Measurements from ENCODE around the gene PPL. TPM values are rescaled to one million over a fixed set of nuclear protein-coding genes. Genes with fewer than 3 reads are reported as not detected.
A peak's percentile ranks its signal among the peaks of the same experiment; 100 is the strongest.

Gene PPL
- total and polyA plus RNA-seq, 2 of the 13 experiments (the other 11 are each of a cell fraction or from before 2014, with no cell fraction given), result 5.7 to 6.6 TPM

DNA sequence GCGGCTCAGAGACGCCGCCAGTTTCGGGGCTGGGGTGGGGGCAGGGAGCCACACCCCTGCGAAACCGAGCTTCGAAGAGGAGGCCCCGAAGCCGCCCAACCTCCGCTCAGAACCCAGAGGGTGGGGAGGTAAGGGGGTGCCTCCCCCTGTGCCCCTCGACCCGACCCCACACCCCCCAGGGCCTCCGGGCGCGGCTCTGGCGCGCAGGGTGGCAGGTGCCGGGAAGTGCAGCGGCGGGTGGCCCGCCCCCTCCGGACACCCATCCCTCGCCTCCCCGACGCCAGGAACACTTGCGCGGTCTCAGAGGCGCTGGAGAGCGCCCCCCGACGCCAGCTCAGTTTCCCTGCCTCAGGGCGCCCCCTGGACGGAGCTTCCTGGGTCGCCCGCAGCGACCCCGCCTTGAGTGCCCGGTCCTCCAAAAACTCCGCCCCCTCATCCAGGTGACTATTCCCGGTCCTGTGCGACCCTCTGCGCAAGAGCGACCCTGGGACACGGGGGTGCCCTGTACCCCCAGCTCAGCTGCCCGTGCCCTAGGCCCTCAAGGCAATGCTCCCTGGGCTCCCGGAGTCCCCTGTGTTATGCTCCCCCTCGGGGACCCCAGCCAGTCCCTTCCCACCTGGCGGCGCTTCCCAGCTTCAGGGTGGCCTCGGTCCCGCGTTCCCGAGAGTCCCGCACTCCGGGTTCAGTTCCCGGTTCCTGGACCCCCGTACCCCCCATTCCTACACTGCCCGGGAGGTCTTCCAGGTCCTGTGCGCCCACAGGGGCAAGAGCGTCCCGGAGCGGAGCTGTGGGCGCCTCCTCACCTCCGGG, 562 bp downstream of the PPL start (continued):
- TF ChIP-seq, protein P1, sequence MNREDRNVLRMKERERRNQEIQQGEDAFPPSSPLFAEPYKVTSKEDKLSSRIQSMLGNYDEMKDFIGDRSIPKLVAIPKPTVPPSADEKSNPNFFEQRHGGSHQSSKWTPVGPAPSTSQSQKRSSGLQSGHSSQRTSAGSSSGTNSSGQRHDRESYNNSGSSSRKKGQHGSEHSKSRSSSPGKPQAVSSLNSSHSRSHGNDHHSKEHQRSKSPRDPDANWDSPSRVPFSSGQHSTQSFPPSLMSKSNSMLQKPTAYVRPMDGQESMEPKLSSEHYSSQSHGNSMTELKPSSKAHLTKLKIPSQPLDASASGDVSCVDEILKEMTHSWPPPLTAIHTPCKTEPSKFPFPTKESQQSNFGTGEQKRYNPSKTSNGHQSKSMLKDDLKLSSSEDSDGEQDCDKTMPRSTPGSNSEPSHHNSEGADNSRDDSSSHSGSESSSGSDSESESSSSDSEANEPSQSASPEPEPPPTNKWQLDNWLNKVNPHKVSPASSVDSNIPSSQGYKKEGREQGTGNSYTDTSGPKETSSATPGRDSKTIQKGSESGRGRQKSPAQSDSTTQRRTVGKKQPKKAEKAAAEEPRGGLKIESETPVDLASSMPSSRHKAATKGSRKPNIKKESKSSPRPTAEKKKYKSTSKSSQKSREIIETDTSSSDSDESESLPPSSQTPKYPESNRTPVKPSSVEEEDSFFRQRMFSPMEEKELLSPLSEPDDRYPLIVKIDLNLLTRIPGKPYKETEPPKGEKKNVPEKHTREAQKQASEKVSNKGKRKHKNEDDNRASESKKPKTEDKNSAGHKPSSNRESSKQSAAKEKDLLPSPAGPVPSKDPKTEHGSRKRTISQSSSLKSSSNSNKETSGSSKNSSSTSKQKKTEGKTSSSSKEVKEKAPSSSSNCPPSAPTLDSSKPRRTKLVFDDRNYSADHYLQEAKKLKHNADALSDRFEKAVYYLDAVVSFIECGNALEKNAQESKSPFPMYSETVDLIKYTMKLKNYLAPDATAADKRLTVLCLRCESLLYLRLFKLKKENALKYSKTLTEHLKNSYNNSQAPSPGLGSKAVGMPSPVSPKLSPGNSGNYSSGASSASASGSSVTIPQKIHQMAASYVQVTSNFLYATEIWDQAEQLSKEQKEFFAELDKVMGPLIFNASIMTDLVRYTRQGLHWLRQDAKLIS (CRISPR knock-in tag; IDR thresholded peaks at IDR 0.05), result no peak
- TF ChIP-seq ZNF160 (CRISPR knock-in tag; IDR thresholded peaks at IDR 0.05) (no peak), ATRX (CRISPR knock-in tag; IDR thresholded peaks at IDR 0.05; ENCODE audit: borderline replicate concordance) (no peak), ZSCAN30 (CRISPR knock-in tag; IDR thresholded peaks at IDR 0.05) (no peak; the same call in 1 of the 2 replicates), JARID2 (CRISPR knock-in tag; IDR thresholded peaks at IDR 0.05; ENCODE audit: insufficient replicate concordance) (no peak), ZNF207 (IDR thresholded peaks at IDR 0.05; ENCODE audit: borderline replicate concordance) (no peak), SP2 (CRISPR knock-in tag; IDR thresholded peaks at IDR 0.05) (no peak), SMYD3 (CRISPR knock-in tag; IDR thresholded peaks at IDR 0.05) (no peak), ZNF777 (CRISPR knock-in tag; IDR thresholded peaks at IDR 0.05) (peak; percentile 98), ZNF782 (CRISPR knock-in tag; IDR thresholded peaks at IDR 0.05; ENCODE audit: borderline replicate concordance) (no peak; the same call in 1 of the 2 replicates), POGZ (CRISPR knock-in tag; IDR thresholded peaks at IDR 0.05) (0 out of 2 replicates have a peak, but pooled peaks have one; percentile 30), NFRKB (IDR thresholded peaks at IDR 0.05) (no peak), ZNF773 (CRISPR knock-in tag; IDR thresholded peaks at IDR 0.05; ENCODE audit: borderline replicate concordance) (no peak), NFKBIZ (CRISPR knock-in tag; IDR thresholded peaks at IDR 0.05) (no peak), TEAD3 (CRISPR knock-in tag; optimal IDR thresholded peaks at IDR 0.05; ENCODE audit: borderline replicate concordance) (no peak), ATM (IDR thresholded peaks at IDR 0.05; ENCODE audit: borderline replicate concordance) (no peak), GATA4 (IDR thresholded peaks at IDR 0.05; ENCODE audit: borderline replicate concordance, low read depth) (no peak), SOX5 (CRISPR knock-in tag; IDR thresholded peaks at IDR 0.05; ENCODE audit: borderline replicate concordance) (no peak)
- TF ChIP-seq, protein P2, sequence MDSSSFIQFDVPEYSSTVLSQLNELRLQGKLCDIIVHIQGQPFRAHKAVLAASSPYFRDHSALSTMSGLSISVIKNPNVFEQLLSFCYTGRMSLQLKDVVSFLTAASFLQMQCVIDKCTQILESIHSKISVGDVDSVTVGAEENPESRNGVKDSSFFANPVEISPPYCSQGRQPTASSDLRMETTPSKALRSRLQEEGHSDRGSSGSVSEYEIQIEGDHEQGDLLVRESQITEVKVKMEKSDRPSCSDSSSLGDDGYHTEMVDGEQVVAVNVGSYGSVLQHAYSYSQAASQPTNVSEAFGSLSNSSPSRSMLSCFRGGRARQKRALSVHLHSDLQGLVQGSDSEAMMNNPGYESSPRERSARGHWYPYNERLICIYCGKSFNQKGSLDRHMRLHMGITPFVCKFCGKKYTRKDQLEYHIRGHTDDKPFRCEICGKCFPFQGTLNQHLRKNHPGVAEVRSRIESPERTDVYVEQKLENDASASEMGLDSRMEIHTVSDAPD (CRISPR knock-in tag; IDR thresholded peaks at IDR 0.05), result no peak
- TF ChIP-seq, protein P3, sequence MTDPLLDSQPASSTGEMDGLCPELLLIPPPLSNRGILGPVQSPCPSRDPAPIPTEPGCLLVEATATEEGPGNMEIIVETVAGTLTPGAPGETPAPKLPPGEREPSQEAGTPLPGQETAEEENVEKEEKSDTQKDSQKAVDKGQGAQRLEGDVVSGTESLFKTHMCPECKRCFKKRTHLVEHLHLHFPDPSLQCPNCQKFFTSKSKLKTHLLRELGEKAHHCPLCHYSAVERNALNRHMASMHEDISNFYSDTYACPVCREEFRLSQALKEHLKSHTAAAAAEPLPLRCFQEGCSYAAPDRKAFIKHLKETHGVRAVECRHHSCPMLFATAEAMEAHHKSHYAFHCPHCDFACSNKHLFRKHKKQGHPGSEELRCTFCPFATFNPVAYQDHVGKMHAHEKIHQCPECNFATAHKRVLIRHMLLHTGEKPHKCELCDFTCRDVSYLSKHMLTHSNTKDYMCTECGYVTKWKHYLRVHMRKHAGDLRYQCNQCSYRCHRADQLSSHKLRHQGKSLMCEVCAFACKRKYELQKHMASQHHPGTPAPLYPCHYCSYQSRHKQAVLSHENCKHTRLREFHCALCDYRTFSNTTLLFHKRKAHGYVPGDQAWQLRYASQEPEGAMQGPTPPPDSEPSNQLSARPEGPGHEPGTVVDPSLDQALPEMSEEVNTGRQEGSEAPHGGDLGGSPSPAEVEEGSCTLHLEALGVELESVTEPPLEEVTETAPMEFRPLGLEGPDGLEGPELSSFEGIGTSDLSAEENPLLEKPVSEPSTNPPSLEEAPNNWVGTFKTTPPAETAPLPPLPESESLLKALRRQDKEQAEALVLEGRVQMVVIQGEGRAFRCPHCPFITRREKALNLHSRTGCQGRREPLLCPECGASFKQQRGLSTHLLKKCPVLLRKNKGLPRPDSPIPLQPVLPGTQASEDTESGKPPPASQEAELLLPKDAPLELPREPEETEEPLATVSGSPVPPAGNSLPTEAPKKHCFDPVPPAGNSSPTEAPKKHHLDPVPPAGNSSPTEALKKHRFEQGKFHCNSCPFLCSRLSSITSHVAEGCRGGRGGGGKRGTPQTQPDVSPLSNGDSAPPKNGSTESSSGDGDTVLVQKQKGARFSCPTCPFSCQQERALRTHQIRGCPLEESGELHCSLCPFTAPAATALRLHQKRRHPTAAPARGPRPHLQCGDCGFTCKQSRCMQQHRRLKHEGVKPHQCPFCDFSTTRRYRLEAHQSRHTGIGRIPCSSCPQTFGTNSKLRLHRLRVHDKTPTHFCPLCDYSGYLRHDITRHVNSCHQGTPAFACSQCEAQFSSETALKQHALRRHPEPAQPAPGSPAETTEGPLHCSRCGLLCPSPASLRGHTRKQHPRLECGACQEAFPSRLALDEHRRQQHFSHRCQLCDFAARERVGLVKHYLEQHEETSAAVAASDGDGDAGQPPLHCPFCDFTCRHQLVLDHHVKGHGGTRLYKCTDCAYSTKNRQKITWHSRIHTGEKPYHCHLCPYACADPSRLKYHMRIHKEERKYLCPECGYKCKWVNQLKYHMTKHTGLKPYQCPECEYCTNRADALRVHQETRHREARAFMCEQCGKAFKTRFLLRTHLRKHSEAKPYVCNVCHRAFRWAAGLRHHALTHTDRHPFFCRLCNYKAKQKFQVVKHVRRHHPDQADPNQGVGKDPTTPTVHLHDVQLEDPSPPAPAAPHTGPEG (CRISPR knock-in tag; IDR thresholded peaks at IDR 0.05), result peak; percentile 73; the same call in 1 of the 2 replicates

Measured in HepG2 (cell line).